Muscle layer of duodenum (tissue), 2 donors: ENCODE results near the gene SOCS2.
"Not testable (repeated sequence)": the region's sequence is repeated elsewhere in the genome, so short reads cannot be mapped to it uniquely, and the experiment has no call there.

Source experiments
- H3K27ac ChIP-seq: one replicate; pipeline ENCODE4 v1.7.0; 2013; ENCODE audit warnings: mild to moderate bottlenecking, low read length
- H3K27me3 ChIP-seq: one replicate; pipeline ENCODE4 v1.7.0; 2013; ENCODE audit warnings: low read depth, mild to moderate bottlenecking, control low read depth, low read length
- H3K36me3 ChIP-seq, 2 donors: one replicate each; pipeline ENCODE4 v1.7.0; 2013; ENCODE audit warnings: low read length in 2 of 2, control low read depth in 1 of 2, mild to moderate bottlenecking in 1 of 2; ENCODE audit not compliant: insufficient read depth in 2 of 2, control insufficient read depth in 1 of 2
- H3K4me1 ChIP-seq, 2 donors: one replicate each; pipeline ENCODE4 v1.7.0; 2013; ENCODE audit warnings: low read length in 2 of 2, mild to moderate bottlenecking in 2 of 2, control low read depth in 1 of 2, moderate library complexity in 1 of 2; ENCODE audit not compliant: insufficient read depth in 2 of 2, control insufficient read depth in 1 of 2
- H3K4me3 ChIP-seq, 2 donors: one replicate each; pipeline ENCODE4 v1.7.0; 2013; ENCODE audit warnings: low read length in 2 of 2, low read depth in 1 of 2, mild to moderate bottlenecking in 1 of 2
- H3K9me3 ChIP-seq, 2 donors: one replicate each; pipeline ENCODE4 v1.7.0; 2013; ENCODE audit warnings: low read length in 2 of 2, control low read depth in 1 of 2, mild to moderate bottlenecking in 1 of 2; ENCODE audit not compliant: control insufficient read depth in 1 of 2
- donor health status: healthy.

Gene SOCS2

GRCh38 chr12:93541578-93542225 is 30.8 kb upstream of the SOCS2 start:
- peaks cover 0 to 5% of the 10 kb centered on the region in 2 donors for H3K36me3 ChIP-seq
- no peak overlapping the region for H3K4me3 ChIP-seq
- H3K9me3 ChIP-seq, result no peaks in the 10 kb centered on the region
- no peaks in the 10 kb centered on the region for H3K27me3 ChIP-seq
- no peak overlapping the region for H3K27ac ChIP-seq
- no peaks in the 10 kb centered on the region for H3K4me1 ChIP-seq

GRCh38 chr12:93547778-93548177 is 24.7 kb upstream of the SOCS2 start:
- no peak overlapping the region for H3K4me3 ChIP-seq
- no peaks in the 10 kb centered on the region for H3K9me3 ChIP-seq
- no peaks in the 10 kb centered on the region for H3K27me3 ChIP-seq
- H3K4me1 ChIP-seq, result no peaks in the 10 kb centered on the region
- peaks cover 0 to 5% of the 10 kb centered on the region in 2 donors for H3K36me3 ChIP-seq
- no peak overlapping the region for H3K27ac ChIP-seq

- Histone ChIP-seq H3K9me3 (no peaks in the 10 kb centered on the region), H3K27me3 (no peaks in the 10 kb centered on the region), H3K36me3 (peaks cover 0 to 5% of the 10 kb centered on the region in 2 donors), H3K4me1 (no peaks in the 10 kb centered on the region), H3K27ac (no peak overlapping the region), H3K4me3 (no peak overlapping the region)
These were observed 23.3 kb upstream of the SOCS2 start for GRCh38 chr12:93549174-93549573.

- H3K27ac ChIP-seq, result no peak overlapping the region
- no peak overlapping the region for H3K4me3 ChIP-seq
- H3K4me1 ChIP-seq, result no peaks in the 10 kb centered on the region
- H3K27me3 ChIP-seq, result no peaks in the 10 kb centered on the region
- H3K9me3 ChIP-seq, result no peaks in the 10 kb centered on the region
- no peaks in the 10 kb centered on the region for H3K36me3 ChIP-seq
These were observed 21.5 kb upstream of the SOCS2 start for GRCh38 chr12:93550748-93551611.

- H3K36me3 ChIP-seq, result no peaks in the 10 kb centered on the region
- H3K27ac ChIP-seq, result no peak overlapping the region
- H3K27me3 ChIP-seq, result no peaks in the 10 kb centered on the region
- H3K4me3 ChIP-seq, result no peak overlapping the region
- no peaks in the 10 kb centered on the region for H3K4me1 ChIP-seq
- H3K9me3 ChIP-seq, result no peaks in the 10 kb centered on the region
These were observed 20.0 kb upstream of the SOCS2 start for GRCh38 chr12:93552427-93552826.

GRCh38 chr12:93557879-93558278 is 14.6 kb upstream of the SOCS2 start:
- H3K36me3 ChIP-seq, H3K27ac ChIP-seq, H3K27me3 ChIP-seq, H3K4me3 ChIP-seq, H3K4me1 ChIP-seq, H3K9me3 ChIP-seq: not testable (repeated sequence)

GRCh38 chr12:93558685-93559084 is 13.8 kb upstream of the SOCS2 start:
- not testable (repeated sequence) for H3K36me3 ChIP-seq, H3K4me1 ChIP-seq, H3K27me3 ChIP-seq, H3K4me3 ChIP-seq, H3K27ac ChIP-seq, H3K9me3 ChIP-seq

GRCh38 chr12:93563807-93564538 is 8.5 kb upstream of the SOCS2 start:
- Histone ChIP-seq H3K27me3 (no peaks in the 10 kb centered on the region), H3K4me1 (no peaks in the 10 kb centered on the region), H3K4me3 (no peak overlapping the region), H3K9me3 (no peaks in the 10 kb centered on the region), H3K36me3 (peaks cover 0 to 21% of the 10 kb centered on the region in 2 donors), H3K27ac (no peak overlapping the region)

- peaks cover 0 to 20% of the 10 kb centered on the region in 2 donors for H3K36me3 ChIP-seq
- no peaks in the 10 kb centered on the region for H3K27me3 ChIP-seq
- H3K9me3 ChIP-seq, result no peaks in the 10 kb centered on the region
- no peak overlapping the region for H3K27ac ChIP-seq
- no peak overlapping the region for H3K4me3 ChIP-seq
- no peaks in the 10 kb centered on the region for H3K4me1 ChIP-seq
These were observed 6.7 kb upstream of the SOCS2 start for GRCh38 chr12:93565760-93566159.

GRCh38 chr12:93567174-93567573 is 5.3 kb upstream of the SOCS2 start:
- Histone ChIP-seq H3K4me1 (no peaks in the 10 kb centered on the region), H3K36me3 (peaks cover 0 to 17% of the 10 kb centered on the region in 2 donors), H3K4me3 (no peak overlapping the region), H3K9me3 (no peaks in the 10 kb centered on the region), H3K27me3 (no peaks in the 10 kb centered on the region), H3K27ac (no peak overlapping the region)

- no peaks in the 10 kb centered on the region for H3K4me1 ChIP-seq
- H3K4me3 ChIP-seq, result no peak overlapping the region
- peaks cover 0 to 17% of the 10 kb centered on the region in 2 donors for H3K36me3 ChIP-seq
- H3K9me3 ChIP-seq, result no peaks in the 10 kb centered on the region
- no peaks in the 10 kb centered on the region for H3K27me3 ChIP-seq
- no peak overlapping the region for H3K27ac ChIP-seq
These were observed 4.4 kb upstream of the SOCS2 start for GRCh38 chr12:93568091-93568490.
